ENCODE measurements around the gene CDR2. TPM values are rescaled to one million over a fixed set of nuclear protein-coding genes. Genes with fewer than 3 reads are reported as not detected.

Gene CDR2
- total and polyA plus RNA-seq, 2 of the 13 experiments (the other 11 are each of a cell fraction or from before 2014, with no cell fraction given): 59.0 to 78.9 TPM

GRCh38 chr16:22421136-22421535 is 46.7 kb upstream of the CDR2 start (continued):
- TF ChIP-seq FOXK2 (IDR thresholded peaks at IDR 0.05): no peak
- TF ChIP-seq ZNF33B (CRISPR knock-in tag; IDR thresholded peaks at IDR 0.05): no peak
- no peak for TF ChIP-seq ZNF256 (CRISPR knock-in tag; conservative IDR thresholded peaks at IDR 0.05)

- POLR2A ChIA-PET: interaction anchor here (0.6 kb wide), 1 partner anchor 10 kb away, joined by 4 read pairs; no protein-coding TSS in a partner anchor
- FAIRE-seq (no peak), ATAC-seq (no peak), DNase-seq (ENCODE audit: low spot score) (no peak)
- Histone ChIP-seq H3K4me1 (ENCODE audit: insufficient read depth, low read length) (no peaks in the 10 kb centered on the region), H3K4me3 (replicated peaks in 1 of 3; ENCODE audit: insufficient read depth in 1 of 3, low read depth in 2 of 3, low read length in 3 of 3) (no peak overlapping the region), H3K27ac (ENCODE audit: extremely low read length, insufficient read depth, low read length) (no peak overlapping the region), H3K36me3 (replicated peaks in 1 of 2; ENCODE audit: control insufficient read depth in 1 of 2, insufficient read depth in 2 of 2, low read length in 2 of 2) (peaks cover 15 to 23% of the 10 kb centered on the region in 2 experiments), H3K9me3 (ENCODE audit: low read length) (no peaks in the 10 kb centered on the region), H2AFZ (ENCODE audit: low read length) (no peak overlapping the region), H4K20me1 (ENCODE audit: insufficient read depth, low read length) (no peaks in the 10 kb centered on the region), H3K4me2 (ENCODE audit: low read depth, low read length) (no peak overlapping the region), H3K9ac (ENCODE audit: insufficient read depth, low read depth, low read length) (no peak overlapping the region), H3K27me3 (ENCODE audit: control insufficient read depth in 1 of 2, insufficient read depth in 2 of 2, low read length in 2 of 2) (no peaks in the 10 kb centered on the region), H3K79me2 (ENCODE audit: insufficient read depth, low read length) (no peaks in the 10 kb centered on the region)
- no TSS peak for BruUV-seq (replicated peaks)
- CTCF ChIA-PET (ENCODE audit: low intra/inter-chr PET ratio, low total read pairs): no interaction called here
- in situ Hi-C loops (cut with HindIII; ENCODE audit: extremely low pct_ligation_motif_present, low pct_unique_long_range_greater_than_20kb): no loop called here
- TF ChIP-seq KDM5B (CRISPR knock-in tag; IDR thresholded peaks at IDR 0.05; ENCODE audit: borderline replicate concordance): 0 out of 2 replicates have a peak, but pooled peaks have one; percentile 1
- TF ChIP-seq PBX2 (CRISPR knock-in tag; IDR thresholded peaks at IDR 0.05): no peak
- intact Hi-C loops (cut with micrococcal nuclease; ENCODE audit: unreplicated experiment): no loop called here
- 97% methylated on average over 18 of the region's 18 CpGs for WGBS (ENCODE audit: low lambda C conversion rate)
Observed at GRCh38 chr16:22420606-22421135, 46.3 kb upstream of the CDR2 start.

DNA sequence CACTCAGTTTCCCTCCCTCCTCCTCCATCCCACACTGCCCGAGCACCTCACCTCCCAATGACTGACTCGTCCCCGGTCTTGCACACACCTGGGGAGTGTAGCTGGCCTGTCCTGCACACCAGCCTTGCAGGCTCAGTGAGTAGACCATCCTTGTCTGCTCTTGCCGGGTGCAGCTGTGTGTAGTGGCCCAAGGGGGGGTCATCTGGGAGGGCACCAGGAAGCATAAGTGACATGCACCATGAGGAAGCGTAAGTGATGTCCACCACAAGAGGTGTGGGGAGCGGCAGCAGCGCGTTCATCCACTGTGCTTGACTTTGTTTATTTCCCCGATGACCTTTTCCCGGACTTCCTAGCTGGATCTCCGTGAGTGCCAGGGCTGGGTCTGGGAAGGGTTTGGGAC is 45.5 kb upstream of the CDR2 start:
- DNase-seq (ENCODE audit: low spot score) (no peak), ATAC-seq (peak; percentile 21; the same call in 2 of the 3 replicates), FAIRE-seq (no peak)
- H3K4me3 ChIP-seq (replicated peaks in 1 of 3; ENCODE audit: insufficient read depth in 1 of 3, low read depth in 2 of 3, low read length in 3 of 3): no peak overlapping the region
- no peaks in the 10 kb centered on the region for H4K20me1 ChIP-seq (ENCODE audit: insufficient read depth, low read length)
- no TSS peak for BruUV-seq (replicated peaks)
- intact Hi-C loops (cut with micrococcal nuclease; ENCODE audit: unreplicated experiment): no loop called here
- H3K4me2 ChIP-seq (ENCODE audit: low read depth, low read length): no peak overlapping the region
- H3K9ac ChIP-seq (ENCODE audit: insufficient read depth, low read depth, low read length): no peak overlapping the region
- ChIA-PET POLR2A (interaction anchor here (0.6 kb wide), 1 partner anchor 10 kb away, joined by 4 read pairs; no protein-coding TSS in a partner anchor), CTCF (ENCODE audit: low intra/inter-chr PET ratio, low total read pairs) (no interaction called here)
- no peaks in the 10 kb centered on the region for H3K4me1 ChIP-seq (ENCODE audit: insufficient read depth, low read length)
- no peaks in the 10 kb centered on the region for H3K27me3 ChIP-seq (ENCODE audit: control insufficient read depth in 1 of 2, insufficient read depth in 2 of 2, low read length in 2 of 2)
- in situ Hi-C loops (cut with HindIII; ENCODE audit: extremely low pct_ligation_motif_present, low pct_unique_long_range_greater_than_20kb): no loop called here
- no peak overlapping the region for H3K27ac ChIP-seq (ENCODE audit: extremely low read length, insufficient read depth, low read length)
- H2AFZ ChIP-seq (ENCODE audit: low read length): no peak overlapping the region
- H3K9me3 ChIP-seq (ENCODE audit: low read length): no peaks in the 10 kb centered on the region
- no peaks in the 10 kb centered on the region for H3K79me2 ChIP-seq (ENCODE audit: insufficient read depth, low read length)
- H3K36me3 ChIP-seq (replicated peaks in 1 of 2; ENCODE audit: control insufficient read depth in 1 of 2, insufficient read depth in 2 of 2, low read length in 2 of 2): peaks cover 13 to 19% of the 10 kb centered on the region in 2 experiments
- WGBS (ENCODE audit: low lambda C conversion rate): 97% methylated on average over 11 of the region's 11 CpGs
- TF ChIP-seq RXRA (CRISPR knock-in tag; IDR thresholded peaks at IDR 0.05) (no peak), SNAI1 (CRISPR knock-in tag; IDR thresholded peaks at IDR 0.05; ENCODE audit: borderline replicate concordance) (no peak), RELA (CRISPR knock-in tag; IDR thresholded peaks at IDR 0.05) (no peak), TCF12 (IDR thresholded peaks at IDR 0.05) (no peak), TCF12 (CRISPR knock-in tag; IDR thresholded peaks at IDR 0.05) (no peak)

Measured in HepG2 (cell line).